ENCODE results near the gene CDH19.

DNA sequence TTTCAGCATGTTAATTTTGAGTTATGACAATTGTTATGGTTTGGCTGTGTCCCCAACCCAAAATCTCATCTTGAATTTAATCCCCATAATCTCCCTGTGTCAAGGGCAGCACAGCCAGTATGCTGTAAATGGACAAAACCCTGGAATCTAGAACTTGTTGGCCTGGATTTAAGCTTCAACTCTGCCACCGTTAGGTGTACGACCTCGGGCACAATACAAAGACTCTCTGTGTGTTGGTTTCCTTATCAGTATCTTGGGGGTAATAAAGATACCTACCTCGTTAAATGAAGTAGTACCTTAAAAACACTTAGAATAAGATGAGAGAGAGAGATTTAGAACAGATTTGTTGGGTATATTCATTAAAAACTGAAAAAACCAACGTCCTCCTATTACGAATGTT, 106.5 kb downstream of the CDH19 start:
- TF ChIP-seq, protein P1, sequence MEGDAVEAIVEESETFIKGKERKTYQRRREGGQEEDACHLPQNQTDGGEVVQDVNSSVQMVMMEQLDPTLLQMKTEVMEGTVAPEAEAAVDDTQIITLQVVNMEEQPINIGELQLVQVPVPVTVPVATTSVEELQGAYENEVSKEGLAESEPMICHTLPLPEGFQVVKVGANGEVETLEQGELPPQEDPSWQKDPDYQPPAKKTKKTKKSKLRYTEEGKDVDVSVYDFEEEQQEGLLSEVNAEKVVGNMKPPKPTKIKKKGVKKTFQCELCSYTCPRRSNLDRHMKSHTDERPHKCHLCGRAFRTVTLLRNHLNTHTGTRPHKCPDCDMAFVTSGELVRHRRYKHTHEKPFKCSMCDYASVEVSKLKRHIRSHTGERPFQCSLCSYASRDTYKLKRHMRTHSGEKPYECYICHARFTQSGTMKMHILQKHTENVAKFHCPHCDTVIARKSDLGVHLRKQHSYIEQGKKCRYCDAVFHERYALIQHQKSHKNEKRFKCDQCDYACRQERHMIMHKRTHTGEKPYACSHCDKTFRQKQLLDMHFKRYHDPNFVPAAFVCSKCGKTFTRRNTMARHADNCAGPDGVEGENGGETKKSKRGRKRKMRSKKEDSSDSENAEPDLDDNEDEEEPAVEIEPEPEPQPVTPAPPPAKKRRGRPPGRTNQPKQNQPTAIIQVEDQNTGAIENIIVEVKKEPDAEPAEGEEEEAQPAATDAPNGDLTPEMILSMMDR (IDR thresholded peaks at IDR 0.05) = no peak
- TF ChIP-seq POLR2A (IDR thresholded peaks at IDR 0.05) = no peak

All from upper lobe of left lung (tissue), 4 donors.